Measurements from ENCODE around the gene IQCM.

Gene IQCM

GRCh38 chr4:149768477-149768876 is 47.2 kb downstream of the IQCM start:
- no peak for DNase-seq

- no peak for DNase-seq
These were observed 49.5 kb downstream of the IQCM start for GRCh38 chr4:149766135-149766534.

GRCh38 chr4:149765630-149766029 is 50.0 kb downstream of the IQCM start:
- no peak for DNase-seq

GRCh38 chr4:149755969-149756368 is 59.7 kb downstream of the IQCM start:
- no peak for DNase-seq

- DNase-seq = no peak
These were observed 61.1 kb downstream of the IQCM start for GRCh38 chr4:149754526-149754925.

GRCh38 chr4:149752729-149753128 is 62.9 kb downstream of the IQCM start:
- DNase-seq = no peak

GRCh38 chr4:149751174-149751573 is 64.5 kb downstream of the IQCM start:
- no peak for DNase-seq

- DNase-seq = no peak
These were observed 65.9 kb downstream of the IQCM start for GRCh38 chr4:149749784-149750183.

- DNase-seq = no peak
These were observed 68.0 kb downstream of the IQCM start for GRCh38 chr4:149747646-149748045.

- DNase-seq = no peak
These were observed 69.4 kb downstream of the IQCM start for GRCh38 chr4:149746276-149746675.

GRCh38 chr4:149741186-149741831 is 74.3 kb downstream of the IQCM start:
- DNase-seq = no peak

GRCh38 chr4:149738156-149738555 is 77.5 kb downstream of the IQCM start:
- no peak for DNase-seq

- peak in 1 of 3 donors; percentile 4 for DNase-seq
These were observed 79.8 kb downstream of the IQCM start for GRCh38 chr4:149735796-149736195.

GRCh38 chr4:149728444-149728843 is 87.2 kb downstream of the IQCM start:
- no peak for DNase-seq

GRCh38 chr4:149727663-149728062 is 88.0 kb downstream of the IQCM start:
- no peak for DNase-seq

GRCh38 chr4:149723065-149723464 is 92.6 kb downstream of the IQCM start:
- no peak for DNase-seq

GRCh38 chr4:149719806-149720205 is 95.8 kb downstream of the IQCM start:
- no peak for DNase-seq

GRCh38 chr4:149719357-149719756 is 96.3 kb downstream of the IQCM start:
- DNase-seq = no peak

- no peak for DNase-seq
These were observed 97.1 kb downstream of the IQCM start for GRCh38 chr4:149718500-149718899.

- DNase-seq = no peak
These were observed 98.9 kb downstream of the IQCM start for GRCh38 chr4:149716728-149717127.

GRCh38 chr4:149715822-149716585 is 99.6 kb downstream of the IQCM start:
- no peak for DNase-seq

GRCh38 chr4:149713031-149713430 is 102.6 kb downstream of the IQCM start:
- DNase-seq = no peak

GRCh38 chr4:149711593-149712365 is 103.9 kb downstream of the IQCM start:
- no peak for DNase-seq

GRCh38 chr4:149709640-149710039 is 106.0 kb downstream of the IQCM start:
- DNase-seq = no peak

Data from suppressor macrophage treated with lipopolysaccharide for 1 hour (primary cell).